ENCODE data around the gene PYGB.

Gene PYGB

DNA sequence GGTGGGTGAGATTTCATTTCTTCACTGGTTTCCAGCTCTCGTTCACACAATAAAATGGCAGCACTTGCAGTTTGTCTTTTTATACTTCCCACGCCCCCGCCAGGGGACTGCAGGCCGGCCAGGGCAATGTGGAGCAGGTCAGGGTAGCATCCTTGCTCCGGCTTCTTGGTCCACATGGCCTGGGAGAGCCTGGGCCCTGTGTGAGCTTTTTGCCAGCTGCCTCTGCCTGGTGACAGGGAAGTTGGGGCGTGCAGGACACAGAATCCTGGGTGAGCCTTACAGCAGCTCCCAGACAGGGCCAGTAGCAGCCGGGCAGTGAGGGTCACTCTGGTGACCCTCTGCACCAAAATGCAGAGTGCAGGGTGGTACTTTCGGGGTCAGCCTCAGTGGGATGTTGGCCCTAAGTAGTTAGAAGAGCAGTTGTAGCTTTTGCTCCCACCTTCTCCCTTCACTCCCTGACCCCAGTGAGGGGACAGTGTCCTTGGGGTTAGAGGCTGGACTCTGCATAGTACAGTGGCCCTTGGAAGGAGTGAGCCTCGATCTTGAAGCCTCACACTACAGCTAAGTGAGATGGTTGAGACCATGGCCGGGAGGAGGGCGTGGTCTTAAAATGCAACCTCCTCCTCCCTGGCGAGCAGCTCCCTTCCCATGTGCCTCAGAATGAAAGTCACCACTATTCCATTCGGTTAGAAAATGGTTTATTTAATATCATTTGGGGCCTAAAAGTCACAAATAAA lies 23.8 kb downstream of the PYGB start:
- no peak for DNase-seq (ENCODE audit: low read depth in 2 of 2)

- no peak for DNase-seq (ENCODE audit: low read depth in 2 of 2)
Observed at GRCh38 chr20:25272223-25273000, 24.5 kb downstream of the PYGB start.

- no peak for DNase-seq (ENCODE audit: low read depth in 2 of 2)
Observed at GRCh38 chr20:25273046-25273445, 25.2 kb downstream of the PYGB start.

- DNase-seq (ENCODE audit: low read depth in 2 of 2): no peak
Observed at GRCh38 chr20:25273541-25274358, 25.9 kb downstream of the PYGB start.

DNA sequence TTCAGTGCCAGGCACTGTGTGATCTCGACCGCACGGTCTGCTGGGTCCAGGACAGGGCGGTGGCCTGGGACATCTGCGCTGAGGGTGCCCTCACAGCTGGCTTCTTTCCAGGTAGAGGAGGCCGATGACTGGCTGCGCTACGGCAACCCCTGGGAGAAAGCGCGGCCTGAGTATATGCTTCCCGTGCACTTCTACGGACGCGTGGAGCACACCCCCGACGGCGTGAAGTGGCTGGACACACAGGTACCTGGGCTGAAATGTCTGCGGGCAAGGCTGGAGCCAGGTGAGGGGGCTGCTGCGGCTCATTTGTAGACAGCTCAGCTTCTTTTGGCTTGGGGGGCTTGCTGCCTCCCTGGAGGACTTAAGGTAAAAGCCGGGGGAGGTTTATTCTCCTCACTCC lies 26.6 kb downstream of the PYGB start:
- DNase-seq (ENCODE audit: low read depth in 2 of 2): no peak

- no peak for DNase-seq (ENCODE audit: low read depth in 2 of 2)
Observed at GRCh38 chr20:25274891-25275812, 27.3 kb downstream of the PYGB start.

- no peak for DNase-seq (ENCODE audit: low read depth in 2 of 2)
Observed at GRCh38 chr20:25275813-25276532, 28.1 kb downstream of the PYGB start.

GRCh38 chr20:25276533-25277050 lies 28.7 kb downstream of the PYGB start:
- no peak for DNase-seq (ENCODE audit: low read depth in 2 of 2)

DNA sequence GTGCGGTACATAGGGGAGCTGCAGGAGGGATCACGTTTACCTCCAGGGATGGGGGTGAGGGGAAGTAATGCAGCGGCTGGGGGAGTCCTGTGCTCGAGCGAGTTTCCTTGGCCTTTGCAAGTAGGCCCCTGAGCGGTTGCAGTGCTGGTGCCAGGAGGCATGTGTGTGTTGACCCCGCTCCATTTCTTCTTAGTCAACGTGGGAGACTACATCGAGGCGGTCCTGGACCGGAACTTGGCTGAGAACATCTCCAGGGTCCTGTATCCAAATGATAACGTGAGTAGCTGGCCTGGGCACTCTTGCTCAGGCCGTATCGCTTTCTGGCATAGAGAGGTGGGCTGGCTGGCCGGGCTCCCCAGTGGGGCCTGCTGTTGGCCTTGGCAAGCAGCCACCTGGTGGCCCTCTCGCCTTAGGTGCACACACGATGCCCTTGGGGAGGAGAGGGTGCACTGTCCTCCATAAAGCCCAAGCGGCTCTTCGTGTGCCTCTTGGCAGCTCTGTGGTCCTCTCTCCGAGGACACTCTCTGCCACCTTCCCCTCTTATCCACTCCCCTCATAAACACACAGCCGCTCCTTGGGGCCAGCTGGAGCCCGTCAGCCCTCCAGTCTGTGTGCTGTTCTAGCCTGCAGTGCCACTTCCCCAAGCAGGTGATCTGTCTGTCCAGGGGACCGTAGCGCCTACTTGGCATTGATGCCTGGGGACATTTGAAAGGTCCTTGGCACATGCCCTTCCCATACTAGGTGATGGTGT lies 29.3 kb downstream of the PYGB start:
- no peak for DNase-seq (ENCODE audit: low read depth in 2 of 2)

GRCh38 chr20:25277941-25278521 lies 30.1 kb downstream of the PYGB start:
- no peak for DNase-seq (ENCODE audit: low read depth in 2 of 2)

DNA sequence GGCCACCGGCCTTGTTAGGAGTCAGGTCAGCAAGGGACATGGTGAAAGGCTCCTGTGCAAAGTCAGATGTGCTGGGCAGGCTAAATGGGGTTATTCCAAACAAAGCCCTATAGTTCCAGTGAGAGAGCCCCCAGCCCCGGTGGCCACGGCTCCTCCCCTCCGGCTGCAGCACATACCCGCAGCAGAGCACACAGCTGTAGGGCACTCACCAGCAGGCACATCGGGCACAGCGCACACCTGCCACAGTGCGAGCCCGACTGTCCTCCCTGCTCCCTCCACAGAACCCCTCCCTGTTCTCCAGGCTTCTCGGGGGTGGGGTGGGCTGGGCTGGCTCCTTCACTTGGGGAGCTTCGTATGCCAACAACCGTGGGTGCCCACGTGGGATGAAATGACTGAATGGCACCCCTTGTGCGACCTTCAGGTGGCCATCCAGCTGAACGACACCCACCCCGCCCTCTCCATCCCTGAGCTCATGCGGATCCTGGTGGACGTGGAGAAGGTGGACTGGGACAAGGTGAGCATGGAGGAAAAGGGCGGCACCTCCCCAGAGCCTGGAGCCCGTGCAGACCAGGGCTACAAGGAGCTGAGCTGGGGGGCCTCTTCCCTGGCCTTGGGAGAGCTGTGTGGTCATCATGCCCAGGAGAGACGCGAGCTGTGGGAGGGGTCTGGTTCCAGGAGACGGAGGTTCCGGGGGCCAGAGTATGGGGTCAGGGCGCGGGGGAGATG lies 30.9 kb downstream of the PYGB start:
- DNase-seq (ENCODE audit: low read depth in 2 of 2): no peak

DNA sequence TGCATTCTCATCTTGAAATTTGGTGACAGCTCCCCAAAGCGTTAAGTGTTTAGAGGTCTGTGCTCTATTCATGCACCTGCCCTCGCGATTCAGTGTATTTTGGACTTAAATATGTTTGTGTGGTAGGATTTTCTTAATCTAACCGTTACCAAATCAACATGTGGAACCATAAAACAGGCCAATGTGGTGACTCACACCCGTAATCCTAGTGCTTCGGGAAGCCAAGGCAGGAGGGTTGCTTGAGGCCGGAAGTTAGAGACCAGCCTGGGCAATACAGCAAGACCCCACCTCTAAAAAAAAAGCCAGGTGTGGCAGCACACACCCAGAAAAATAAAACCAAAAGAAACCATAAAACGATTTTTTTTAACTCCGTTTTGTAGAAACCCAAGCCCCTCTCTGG lies 31.5 kb downstream of the PYGB start:
- DNase-seq (ENCODE audit: low read depth in 2 of 2): no peak

DNA sequence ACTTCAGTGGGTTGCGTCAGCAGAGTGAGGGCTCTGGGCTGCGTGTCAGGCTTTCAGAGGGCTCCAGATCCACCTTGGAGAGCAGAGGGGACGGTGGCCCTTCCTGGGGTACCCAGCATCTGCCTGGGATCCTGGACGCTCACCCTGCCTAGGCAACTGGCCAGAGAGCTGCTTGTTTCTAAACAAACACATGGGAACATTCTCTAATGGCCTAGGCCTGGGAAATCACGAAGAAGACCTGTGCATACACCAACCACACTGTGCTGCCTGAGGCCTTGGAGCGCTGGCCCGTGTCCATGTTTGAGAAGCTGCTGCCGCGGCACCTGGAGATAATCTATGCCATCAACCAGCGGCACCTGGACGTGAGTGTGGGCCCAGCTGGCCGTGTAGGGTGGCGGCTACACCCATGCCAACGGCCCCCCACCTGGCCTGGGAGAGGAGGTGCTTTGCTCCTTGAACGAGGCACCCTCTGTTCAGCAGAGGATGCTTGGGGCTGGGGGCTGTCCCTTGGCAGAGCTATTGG lies 32.2 kb downstream of the PYGB start:
- no peak for DNase-seq (ENCODE audit: low read depth in 2 of 2)

DNA sequence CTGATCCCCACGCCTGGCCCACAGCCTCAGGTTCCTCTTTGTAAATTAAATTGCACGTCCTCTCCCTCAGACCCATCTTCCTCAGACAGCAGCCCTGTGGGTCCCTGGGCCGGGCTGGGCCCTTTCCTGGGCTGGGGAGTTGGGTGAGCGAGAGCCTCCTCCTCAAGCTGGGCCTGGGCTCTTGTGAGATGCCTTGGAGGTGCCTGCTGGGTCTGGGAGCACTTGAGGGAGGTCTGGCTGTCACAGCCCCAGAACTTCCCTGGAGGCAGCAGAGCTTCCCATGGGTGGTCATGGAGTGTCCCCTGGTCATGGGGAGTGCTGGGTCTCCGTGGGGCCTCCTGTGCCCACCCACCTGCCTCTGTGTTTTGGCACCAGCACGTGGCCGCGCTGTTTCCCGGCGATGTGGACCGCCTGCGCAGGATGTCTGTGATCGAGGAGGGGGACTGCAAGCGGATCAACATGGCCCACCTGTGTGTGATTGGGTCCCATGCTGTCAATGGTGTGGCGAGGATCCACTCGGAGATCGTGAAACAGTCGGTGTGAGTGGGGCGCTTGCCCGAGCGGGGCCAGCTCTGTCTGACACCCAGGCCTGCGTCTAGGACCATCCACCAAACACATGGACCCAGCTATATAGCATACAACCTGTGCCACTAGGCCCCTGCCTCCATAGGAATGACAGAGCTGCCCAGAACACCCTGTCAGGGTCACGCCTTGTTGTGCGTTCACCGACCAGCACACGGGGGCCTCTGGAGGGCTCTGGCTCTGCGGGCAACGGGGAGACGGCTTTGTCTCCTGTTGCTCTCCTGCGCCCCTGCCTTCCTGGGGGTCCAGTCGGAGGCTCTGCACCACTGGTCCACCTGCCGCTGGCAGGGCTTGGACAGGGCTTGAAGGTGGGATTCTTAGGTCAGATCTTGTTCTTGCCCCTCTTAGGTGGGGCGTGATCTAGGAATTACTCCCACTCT lies 33.0 kb downstream of the PYGB start:
- DNase-seq (ENCODE audit: low read depth in 2 of 2): no peak

GRCh38 chr20:25281541-25281991 lies 33.7 kb downstream of the PYGB start:
- no peak for DNase-seq (ENCODE audit: low read depth in 2 of 2)

DNA sequence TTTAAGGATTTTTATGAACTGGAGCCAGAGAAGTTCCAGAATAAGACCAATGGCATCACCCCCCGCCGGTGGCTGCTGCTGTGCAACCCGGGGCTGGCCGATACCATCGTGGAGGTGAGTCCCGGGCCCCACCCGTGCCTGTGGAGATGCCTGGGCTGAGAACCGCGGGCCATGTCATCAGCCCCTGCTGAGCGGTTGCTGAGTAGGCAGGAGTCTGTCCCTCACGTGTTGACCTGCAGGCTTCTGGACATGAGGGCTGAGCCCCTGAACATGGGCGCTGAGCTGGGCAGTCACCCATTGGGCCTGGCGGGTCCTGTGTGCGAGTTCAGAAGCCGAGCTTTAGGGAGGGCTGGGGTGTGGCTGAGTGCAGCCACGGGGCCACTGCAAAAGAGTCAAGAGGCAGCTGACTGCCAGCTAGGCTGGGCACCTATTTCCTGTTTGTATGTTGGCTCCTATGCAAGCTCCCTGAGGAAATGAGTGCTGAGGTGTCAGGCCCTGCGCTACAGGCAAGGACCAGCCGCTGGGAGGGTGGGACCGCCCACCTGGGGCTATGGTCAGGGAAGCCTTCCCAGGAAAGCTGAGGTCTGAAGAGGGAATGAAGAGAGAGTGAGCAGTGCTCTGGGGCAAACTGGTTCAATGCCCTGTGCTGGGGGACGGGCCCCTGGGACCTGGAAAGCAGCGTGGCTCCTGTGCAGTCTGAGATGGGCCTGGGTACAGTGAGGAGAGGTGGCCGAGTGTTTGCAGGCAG lies 34.3 kb downstream of the PYGB start:
- no peak for DNase-seq (ENCODE audit: low read depth in 2 of 2)
